HepG2 (cell line): ENCODE results near the gene RNASE12. TPM values are rescaled to one million over a fixed set of nuclear protein-coding genes. Genes with fewer than 3 reads are reported as not detected.

Experiments used
- ATAC-seq: fragments of 200-7000 bp; cut with Tn5 transposase; 3 replicates; pipeline ENCODE4 v1.9.1; 2020; ENCODE audit warnings: mild to moderate bottlenecking, moderate library complexity
- BruUV-seq: library from RNA; stranded (reverse); fragments of 400-500 nt; replicated peaks from 2 replicates; lab custom pipeline; 2021; lab: Mats Ljungman, UMichigan
- CTCF ChIA-PET: fragments of 300-600 bp; formaldehyde crosslinking; extraction: SDS; loops from one replicate; lab custom pipeline; 2021; ENCODE audit warnings: low total read pairs, inconsistent platforms, low intra/inter-chr PET ratio; lab: Yijun Ruan, JAX
- POLR2A ChIA-PET: fragments of 350-600 bp; sonication (Branson Sonifier 250); formaldehyde crosslinking; loops from one replicate; lab custom pipeline; 2020; ENCODE audit warnings: antibody characterized with exemption, inconsistent platforms; lab: Yijun Ruan, JAX
- DNase-seq: peaks from one replicate; pipeline ENCODE4 v3.0.0-alpha.2; 2015; ENCODE audit warnings: low spot score
- FAIRE-seq: peaks from 3 replicates; lab custom pipeline; 2011; peaks lifted over from hg19 to GRCh38; lab: Jason Lieb, UNC
- H2AFZ ChIP-seq: one replicate; pipeline ENCODE4 v1.6.1; 2011; ENCODE audit warnings: low read length, inconsistent platforms
- H3K27ac ChIP-seq: fragments of 300-600 bp; 3 replicates; pipeline ENCODE4 v1.8.0; 2011; ENCODE audit warnings: mixed run types, mild to moderate bottlenecking, mixed read lengths, low read length, inconsistent platforms; ENCODE audit not compliant: insufficient read depth; ENCODE audit errors: extremely low read length
- H3K27me3 ChIP-seq, 2 experiments: fragments of 200-600 bp in 1 of 2; 2 replicates in 1 of 2; 3 replicates in 1 of 2; pipeline versions ENCODE4 v1.6.0 to v1.8.0; 2011; ENCODE audit warnings: low read length in 2 of 2, mild to moderate bottlenecking in 2 of 2, moderate library complexity in 2 of 2, inconsistent platforms in 1 of 2; ENCODE audit not compliant: insufficient read depth in 2 of 2, control insufficient read depth in 1 of 2
- H3K36me3 ChIP-seq, 2 experiments: fragments of 200-600 bp in 1 of 2; replicated peaks in 1 of 2; 2 replicates in 1 of 2; 3 replicates in 1 of 2; pipeline versions ENCODE4 v1.5.1 to v1.8.0; 2011; ENCODE audit warnings: low read length in 2 of 2, inconsistent platforms in 1 of 2; ENCODE audit not compliant: insufficient read depth in 2 of 2, control insufficient read depth in 1 of 2
- H3K4me1 ChIP-seq: 2 replicates; pipeline ENCODE4 v1.5.1; 2012; ENCODE audit warnings: low read length, inconsistent platforms; ENCODE audit not compliant: insufficient read depth
- H3K4me2 ChIP-seq: 2 replicates; pipeline ENCODE4 v1.6.0; 2011; ENCODE audit warnings: low read depth, low read length, inconsistent platforms
- H3K4me3 ChIP-seq, 3 experiments: fragments of 200-600 bp in 1 of 3; sonication (generic), shearing (Covaris generic) in 1 of 3; replicated peaks in 1 of 3; 2 replicates each; pipeline ENCODE4 v1.5.1; 2011 to 2016; ENCODE audit warnings: low read length in 3 of 3, inconsistent platforms in 2 of 3, low read depth in 2 of 3, mild to moderate bottlenecking in 2 of 3, control low read depth in 1 of 3, mixed read lengths in 1 of 3; ENCODE audit not compliant: insufficient read depth in 1 of 3
- H3K79me2 ChIP-seq: one replicate; pipeline ENCODE4 v1.6.1; 2011; ENCODE audit warnings: low read length, inconsistent platforms; ENCODE audit not compliant: insufficient read depth
- H3K9ac ChIP-seq: 2 replicates; pipeline ENCODE4 v1.6.0; 2011; ENCODE audit warnings: mild to moderate bottlenecking, low read depth, low read length, inconsistent platforms; ENCODE audit not compliant: insufficient read depth
- H3K9me3 ChIP-seq: 2 replicates; pipeline ENCODE4 v1.5.1; 2012; ENCODE audit warnings: mild to moderate bottlenecking, low read length
- H4K20me1 ChIP-seq: 2 replicates; pipeline ENCODE4 v1.6.0; 2011; ENCODE audit warnings: inconsistent platforms, mild to moderate bottlenecking, low read length, moderate library complexity; ENCODE audit not compliant: insufficient read depth
- ARNT2 ChIP-seq: sonication (generic); formaldehyde crosslinking; IDR thresholded peaks from 2 replicates; pipeline ENCODE4 v1.8.0; 2022; ENCODE audit warnings: mild to moderate bottlenecking, low read depth, missing genetic modification reagents, moderate library complexity
- ATF4 ChIP-seq, 2 experiments: fragments of 450-650 bp in 1 of 2; sonication (generic) in 1 of 2; formaldehyde crosslinking; IDR thresholded peaks; 2 replicates each; pipeline versions ENCODE4 v1.5.0 to v1.8.0; 2020 to 2022; ENCODE audit warnings: mild to moderate bottlenecking in 1 of 2, missing genetic modification reagents in 1 of 2
- DMTF1 ChIP-seq: sonication (generic); formaldehyde crosslinking; IDR thresholded peaks from 2 replicates; pipeline ENCODE4 v1.4.0; 2020; ENCODE audit warnings: mild to moderate bottlenecking, missing genetic modification reagents
- HDAC1 ChIP-seq: sonication (generic); formaldehyde crosslinking; IDR thresholded peaks from 2 replicates; pipeline ENCODE4 v1.5.1; 2020; ENCODE audit warnings: mild to moderate bottlenecking, missing genetic modification reagents
- PAXIP1 ChIP-seq: sonication (generic); formaldehyde crosslinking; conservative IDR thresholded peaks from 2 replicates; pipeline ENCODE4 v1.4.0; 2020; ENCODE audit warnings: mild to moderate bottlenecking, missing genetic modification reagents, moderate library complexity
- SNAPC2 ChIP-seq: sonication (generic); formaldehyde crosslinking; IDR thresholded peaks from 2 replicates; pipeline ENCODE4 v1.8.1; 2022; ENCODE audit warnings: mild to moderate bottlenecking, missing genetic modification reagents
- SUZ12 ChIP-seq: fragments of 150-350 bp; IDR thresholded peaks from 2 replicates; pipeline ENCODE4 v1.6.1; 2014; ENCODE audit warnings: low read depth, low read length
- TEAD3 ChIP-seq: optimal IDR thresholded peaks from 2 replicates; pipeline ENCODE3; 2016; ENCODE audit warnings: borderline replicate concordance
- ZFP1 ChIP-seq: IDR thresholded peaks from 2 replicates; pipeline ENCODE4 v1.6.1; 2016
- ZFP37 ChIP-seq: sonication (generic); formaldehyde crosslinking; IDR thresholded peaks from 2 replicates; pipeline ENCODE4 v1.4.0; 2020; ENCODE audit warnings: missing genetic modification reagents, borderline replicate concordance
- ZIK1 ChIP-seq: sonication (generic); formaldehyde crosslinking; IDR thresholded peaks from 2 replicates; pipeline ENCODE4 v1.5.0; 2020; ENCODE audit warnings: mild to moderate bottlenecking, low read depth, missing genetic modification reagents, borderline replicate concordance
- ZNF12 ChIP-seq: sonication (generic); formaldehyde crosslinking; IDR thresholded peaks from 2 replicates; pipeline ENCODE4 v1.5.0; 2020; ENCODE audit warnings: missing genetic modification reagents
- ZNF343 ChIP-seq: sonication (generic); formaldehyde crosslinking; IDR thresholded peaks from 2 replicates; pipeline ENCODE4 v1.4.0; 2020; ENCODE audit warnings: mild to moderate bottlenecking, missing genetic modification reagents
- ZNF7 ChIP-seq: IDR thresholded peaks from 2 replicates; pipeline ENCODE4 v1.6.1; 2016; ENCODE audit warnings: missing biosample characterization, missing genetic modification reagents
- ZNF800 ChIP-seq: sonication (generic); formaldehyde crosslinking; IDR thresholded peaks from 2 replicates; pipeline ENCODE4 v1.4.0; 2020; ENCODE audit warnings: missing genetic modification reagents
- WGBS: methylation state at CpG from one replicate; pipeline ENCODE4 v1.1.6; 2017; ENCODE audit warnings: low lambda C conversion rate; 5-methylcytosine and 5-hydroxymethylcytosine counted together
- in situ Hi-C: cut with HindIII; loops from 2 replicates; pipeline ENCODE4 v1.10.0; 2017; ENCODE audit warnings: low pct_unique_long_range_greater_than_20kb; ENCODE audit not compliant: extremely low pct_ligation_motif_present
- intact Hi-C: fragments of 100-400 bp; cut with micrococcal nuclease; formaldehyde crosslinking; loops from one replicate; pipeline ENCODE4 v1.10.0; 2022; ENCODE audit not compliant: unreplicated experiment
- polyA plus RNA-seq, 8 experiments: library from polyadenylated mRNA; depleted of rRNA in 3 of 8; stranded (reverse) in 7 of 8; unstranded in 1 of 8; fragments of >200 nt; fragmentation: Illumina TruSeq in 4 of 8; extraction: Trizol in 4 of 8; gene quantifications; 2 replicates each; pipeline versions ENCODE4 v1.2.1 to v1.2.3, GENCODE V29; 2011 to 2016; ENCODE audit warnings: low read depth in 4 of 8, missing spikeins in 1 of 8, mixed read lengths in 1 of 8; ENCODE audit not compliant: insufficient read depth in 1 of 8
- total RNA-seq, 5 experiments: library from RNA; depleted of rRNA; stranded (reverse); fragments of >200 nt; fragmentation: Illumina TruSeq; extraction: Trizol; gene quantifications; 2 replicates each; pipeline ENCODE4 v1.2.3, GENCODE V29; 2016; ENCODE audit warnings: low read depth in 1 of 5

The RNASE12 gene
- total and polyA plus RNA-seq, 2 of the 13 experiments (the other 11 are each of a cell fraction or from before 2014, with no cell fraction given), result not detected

- ChIA-PET POLR2A (interaction anchor here (1.6 kb wide), 1 partner anchor 12 kb away, joined by 3 read pairs; no protein-coding TSS in a partner anchor), CTCF (no interaction called here)
- no peak for DNase-seq
- peaks cover 66% of the 10 kb centered on the region for H3K4me1 ChIP-seq
- no peak overlapping the region for H3K9ac ChIP-seq
- H3K79me2 ChIP-seq, result no peaks in the 10 kb centered on the region
- H3K27ac ChIP-seq, result no peak overlapping the region
- no peak overlapping the region for H2AFZ ChIP-seq
- no peak for FAIRE-seq
- no peaks in the 10 kb centered on the region for H3K9me3 ChIP-seq
- peak overlapping the region in 1 of 3 experiments; percentile 19; a peak in 2 of 6 replicates for H3K4me3 ChIP-seq
- no TSS peak for BruUV-seq
- in situ Hi-C loops, result no loop called here
- H3K27me3 ChIP-seq, result no peaks in the 10 kb centered on the region; a peak in 1 of 5 replicates
- intact Hi-C loops, result no loop called here
- H3K36me3 ChIP-seq, result no peaks in the 10 kb centered on the region
- H4K20me1 ChIP-seq, result no peaks in the 10 kb centered on the region
- ATAC-seq, result no peak
- 11% methylated on average over 10 of the region's 10 CpGs for WGBS
- H3K4me2 ChIP-seq, result peak overlapping the region; percentile 46
- TF ChIP-seq TEAD3 (CRISPR knock-in tag) (peak; percentile 76), ZNF7 (peak; percentile 90), HDAC1 (CRISPR knock-in tag) (no peak), ZNF800 (no peak), PAXIP1 (CRISPR knock-in tag) (no peak), ATF4 (CRISPR knock-in tag; IDR thresholded peaks at IDR 0.05) (no peak), ZIK1 (CRISPR knock-in tag) (no peak), SNAPC2 (0 out of 2 replicates have a peak, but pooled peaks have one; percentile 36), ZFP37 (CRISPR knock-in tag) (no peak), ZNF343 (CRISPR knock-in tag) (no peak), DMTF1 (no peak), SUZ12 (no peak), ARNT2 (CRISPR knock-in tag) (no peak), ZFP1 (CRISPR knock-in tag) (no peak), ZNF12 (CRISPR knock-in tag) (no peak)
These were observed 37.1 kb upstream of the RNASE12 start for GRCh38 chr14:20628063-20628854.
